Fibroblast of pulmonary artery (primary cell): ENCODE measurements around the gene MRPL40.

Experiments
- DNase-seq: peaks from one replicate; pipeline ENCODE4 v3.0.0-alpha.2; 2010; ENCODE audit warnings: low read depth
- H3K4me3 ChIP-seq: replicated peaks from 2 replicates; pipeline ENCODE4 v1.5.1; 2011; ENCODE audit warnings: low read depth, mild to moderate bottlenecking, control low read depth, low read length, moderate library complexity
- TF ChIP-seq, protein P1 (sequence below): IDR thresholded peaks from 2 replicates; pipeline ENCODE4 v1.5.1; 2011; ENCODE audit warnings: mild to moderate bottlenecking, control low read depth, low read length, inconsistent platforms; ENCODE audit errors: missing control alignments

Gene MRPL40

DNA sequence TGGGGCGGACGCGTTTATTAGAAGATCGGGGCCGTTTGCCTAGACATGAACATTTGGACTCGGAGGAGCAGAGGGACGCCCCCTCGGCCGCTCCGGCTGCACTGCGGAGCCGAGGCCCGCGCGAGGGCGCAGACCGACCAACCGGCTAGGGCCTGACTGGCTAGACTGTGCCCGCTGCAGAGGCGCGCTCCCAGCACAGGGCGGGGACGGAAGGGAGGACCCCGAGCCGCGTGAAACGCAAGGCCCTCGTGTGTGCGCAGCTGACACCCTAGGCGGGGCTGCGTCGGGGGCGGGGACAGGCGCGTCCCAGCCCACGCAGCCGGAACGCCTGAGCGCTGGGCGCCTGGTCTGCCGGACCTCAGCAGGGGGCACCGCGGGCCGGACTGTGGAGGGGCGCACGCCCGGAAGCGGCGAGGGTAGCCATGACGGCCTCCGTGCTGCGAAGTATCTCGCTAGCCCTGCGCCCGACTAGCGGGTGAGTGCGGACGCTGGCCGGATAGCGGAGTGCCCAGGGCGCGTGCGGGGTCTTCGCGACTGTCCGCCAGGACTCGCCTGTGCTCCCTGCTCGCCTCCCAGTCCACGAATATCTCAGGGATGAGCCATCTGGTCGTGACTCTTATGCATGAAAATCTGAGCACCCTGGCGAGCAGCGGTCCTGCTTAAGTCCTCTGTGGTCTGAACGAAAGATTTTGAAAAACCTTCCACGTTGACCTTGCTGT, at the start of gene MRPL40:
Gene MRPL40, plus strand, starts transcription at position 413 of the 719 bp plus-strand sequence. Its CDS starts 10 bp downstream, at position 423.
- TF ChIP-seq, protein P1, sequence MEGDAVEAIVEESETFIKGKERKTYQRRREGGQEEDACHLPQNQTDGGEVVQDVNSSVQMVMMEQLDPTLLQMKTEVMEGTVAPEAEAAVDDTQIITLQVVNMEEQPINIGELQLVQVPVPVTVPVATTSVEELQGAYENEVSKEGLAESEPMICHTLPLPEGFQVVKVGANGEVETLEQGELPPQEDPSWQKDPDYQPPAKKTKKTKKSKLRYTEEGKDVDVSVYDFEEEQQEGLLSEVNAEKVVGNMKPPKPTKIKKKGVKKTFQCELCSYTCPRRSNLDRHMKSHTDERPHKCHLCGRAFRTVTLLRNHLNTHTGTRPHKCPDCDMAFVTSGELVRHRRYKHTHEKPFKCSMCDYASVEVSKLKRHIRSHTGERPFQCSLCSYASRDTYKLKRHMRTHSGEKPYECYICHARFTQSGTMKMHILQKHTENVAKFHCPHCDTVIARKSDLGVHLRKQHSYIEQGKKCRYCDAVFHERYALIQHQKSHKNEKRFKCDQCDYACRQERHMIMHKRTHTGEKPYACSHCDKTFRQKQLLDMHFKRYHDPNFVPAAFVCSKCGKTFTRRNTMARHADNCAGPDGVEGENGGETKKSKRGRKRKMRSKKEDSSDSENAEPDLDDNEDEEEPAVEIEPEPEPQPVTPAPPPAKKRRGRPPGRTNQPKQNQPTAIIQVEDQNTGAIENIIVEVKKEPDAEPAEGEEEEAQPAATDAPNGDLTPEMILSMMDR, result no peak
- H3K4me3 ChIP-seq, result peak within 1 kb of the TSS; percentile 74
- peak; percentile 96 for DNase-seq

DNA sequence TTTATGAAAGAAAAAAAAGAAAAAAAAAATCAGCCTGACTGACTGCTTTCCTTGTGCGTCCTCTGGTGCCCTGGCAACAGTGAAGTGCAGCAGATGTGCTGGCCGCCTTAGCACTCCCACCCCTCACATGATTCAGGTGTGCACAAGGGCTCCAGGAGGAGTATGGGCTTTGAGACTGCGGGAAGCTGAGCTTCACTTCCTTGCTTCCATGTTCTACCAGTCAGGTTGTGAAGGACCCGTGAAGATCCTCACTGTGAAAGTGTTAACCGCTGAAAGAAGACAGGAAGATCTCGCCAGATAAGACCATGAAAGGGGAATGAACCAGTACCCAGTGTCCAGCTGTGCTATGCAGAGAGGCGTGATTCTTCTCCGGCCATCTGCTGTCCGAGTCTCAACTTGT, 49.1 kb upstream of the MRPL40 start:
- TF ChIP-seq, protein P1, result no peak
- DNase-seq, result no peak
- no peak overlapping the region for H3K4me3 ChIP-seq

DNA sequence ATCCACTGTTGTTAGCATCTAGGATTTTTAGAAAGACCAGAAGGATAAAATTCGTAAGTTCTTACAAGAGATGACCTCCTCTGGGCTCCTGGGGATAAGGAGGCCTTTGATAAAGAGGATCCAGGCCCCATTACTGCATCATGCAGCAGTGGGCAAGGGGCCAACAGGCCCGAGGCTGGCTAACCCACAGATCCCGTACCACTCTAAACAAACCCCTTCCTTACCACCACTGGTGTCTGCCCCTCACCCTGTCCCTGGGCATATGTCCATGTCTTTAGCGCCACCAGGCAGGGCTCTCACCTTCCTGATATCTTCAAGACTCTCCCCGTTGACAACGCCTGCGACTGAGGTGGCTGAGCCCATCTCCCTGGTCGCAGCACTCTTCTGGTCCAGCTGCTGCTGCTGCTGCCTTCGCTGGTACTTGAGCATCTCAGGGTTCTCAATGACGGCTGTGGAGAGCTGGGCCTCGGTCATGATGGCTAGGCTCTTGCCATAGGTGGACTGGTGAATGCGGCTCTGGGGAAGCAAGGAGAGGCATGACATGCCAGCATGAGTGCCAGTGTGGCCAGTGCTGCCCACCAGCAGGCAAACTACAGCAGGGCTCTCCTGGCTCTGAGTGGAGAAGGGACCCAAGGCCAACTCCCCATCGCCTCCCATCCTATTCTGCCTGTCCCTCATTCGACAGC, 47.0 kb upstream of the MRPL40 start:
- DNase-seq, result no peak
- TF ChIP-seq, protein P1, result no peak
- no peak overlapping the region for H3K4me3 ChIP-seq

DNA sequence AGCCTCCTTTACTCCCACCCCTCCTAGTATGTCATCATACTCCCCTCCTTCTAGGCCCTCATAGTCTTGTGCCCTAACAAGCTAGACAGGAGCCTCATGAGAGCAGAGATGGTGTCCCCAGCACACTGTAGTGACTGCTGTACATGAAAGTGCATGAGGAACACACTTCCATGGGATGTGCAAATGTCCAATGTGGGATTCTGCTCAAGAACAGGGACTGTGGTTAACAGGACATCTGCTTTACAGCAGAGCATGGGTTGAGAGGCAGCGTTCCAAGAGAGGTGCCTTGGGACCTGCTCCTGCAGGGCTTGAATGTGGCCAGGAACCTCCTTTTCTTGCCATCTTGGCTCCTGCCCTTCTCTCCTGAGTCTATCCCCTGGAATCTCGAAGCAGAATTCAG, 46.1 kb upstream of the MRPL40 start:
- no peak for DNase-seq
- TF ChIP-seq, protein P1, result no peak
- H3K4me3 ChIP-seq, result no peak overlapping the region

DNA sequence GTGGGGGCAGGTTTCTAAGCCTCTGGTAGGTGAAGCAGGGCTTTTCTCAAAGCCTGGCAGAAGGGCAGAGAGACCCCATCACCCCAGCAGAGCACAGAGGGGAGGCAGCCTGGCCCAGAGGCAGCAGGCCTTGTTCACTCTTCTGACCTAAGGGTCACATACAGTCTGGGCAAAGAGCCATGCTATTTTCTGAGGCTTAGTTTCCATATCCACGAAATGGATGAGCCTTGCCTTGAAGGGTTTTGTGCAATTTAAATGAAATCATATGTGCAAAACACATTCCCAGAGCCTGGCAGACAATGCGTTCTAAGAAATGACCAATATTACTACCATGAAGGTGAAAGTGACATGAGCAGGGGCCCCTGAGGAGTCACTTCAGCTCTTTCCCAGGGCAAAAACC, 45.3 kb upstream of the MRPL40 start:
- TF ChIP-seq, protein P1, result no peak
- DNase-seq, result peak; percentile 7

DNA sequence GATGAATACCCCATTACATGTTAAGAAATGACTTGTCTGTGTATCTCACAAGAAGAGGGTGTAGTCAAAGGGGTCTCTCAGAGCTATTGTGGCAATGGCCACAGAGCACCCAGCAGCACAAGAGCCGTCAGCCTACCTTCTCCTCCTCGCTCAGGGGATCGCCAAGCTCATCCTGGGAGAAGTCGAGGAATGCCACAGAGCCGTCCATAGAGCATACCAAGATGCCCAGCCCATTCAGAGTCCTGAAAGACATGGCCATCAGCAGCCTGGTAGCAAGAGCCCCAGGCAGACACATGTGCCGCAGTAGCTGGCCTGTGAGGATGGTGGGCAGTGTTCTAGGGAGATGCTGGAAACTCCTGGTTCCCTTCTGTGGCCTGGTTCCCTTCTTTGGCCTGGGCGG, 44.8 kb upstream of the MRPL40 start:
- H3K4me3 ChIP-seq, result no peak overlapping the region
- TF ChIP-seq, protein P1, result no peak
- DNase-seq, result no peak

More for the DNA sequence above, 45.3 kb upstream of the MRPL40 start:
- H3K4me3 ChIP-seq, result no peak overlapping the region
